HG03469 (cell line): ENCODE data around the gene ARID1A.

Experiments used
- ATAC-seq: cut with Tn5 transposase; IDR thresholded peaks from one replicate; pipeline ENCODE4 v1.9.1; 2021; ENCODE audit warnings: mild to moderate bottlenecking, moderate library complexity, moderate number of reproducible peaks; ENCODE audit not compliant: unreplicated experiment

Gene ARID1A

GRCh38 chr1:26754086-26754874 lies 58.5 kb downstream of the ARID1A start:
- ATAC-seq, result no peak

- ATAC-seq, result no peak
Measured at GRCh38 chr1:26758358-26758757, 62.5 kb downstream of the ARID1A start.

GRCh38 chr1:26759531-26759930 lies 63.7 kb downstream of the ARID1A start:
- ATAC-seq, result no peak

- ATAC-seq, result no peak
Measured at GRCh38 chr1:26761217-26761616, 65.4 kb downstream of the ARID1A start.

- no peak for ATAC-seq
Measured at GRCh38 chr1:26767714-26768113, 71.9 kb downstream of the ARID1A start.

- no peak for ATAC-seq
Measured at GRCh38 chr1:26768755-26769154, 72.9 kb downstream of the ARID1A start.

GRCh38 chr1:26771285-26771642 lies 75.4 kb downstream of the ARID1A start:
- ATAC-seq, result no peak

- no peak for ATAC-seq
Measured at GRCh38 chr1:26771643-26772321, 76.0 kb downstream of the ARID1A start.

- ATAC-seq, result no peak
Measured at GRCh38 chr1:26772687-26773086, 76.9 kb downstream of the ARID1A start.

- no peak for ATAC-seq
Measured at GRCh38 chr1:26774462-26774861, 78.6 kb downstream of the ARID1A start.

GRCh38 chr1:26775666-26776065 lies 79.9 kb downstream of the ARID1A start:
- no peak for ATAC-seq

- ATAC-seq, result no peak
Measured at GRCh38 chr1:26779098-26779668, 83.4 kb downstream of the ARID1A start.

- ATAC-seq, result no peak
Measured at GRCh38 chr1:26780344-26780957, 84.6 kb downstream of the ARID1A start.

GRCh38 chr1:26781206-26781825 lies 85.5 kb downstream of the ARID1A start:
- ATAC-seq, result no peak

- ATAC-seq, result no peak
Measured at GRCh38 chr1:26782521-26783212, 86.9 kb downstream of the ARID1A start.

GRCh38 chr1:26783646-26784022 lies 87.8 kb downstream of the ARID1A start:
- no peak for ATAC-seq

- ATAC-seq, result no peak
Measured at GRCh38 chr1:26784023-26784871, 88.4 kb downstream of the ARID1A start.

- ATAC-seq, result no peak
Measured at GRCh38 chr1:26784886-26785285, 89.1 kb downstream of the ARID1A start.

- ATAC-seq, result no peak
Measured at GRCh38 chr1:26785611-26786436, 90.0 kb downstream of the ARID1A start.
